Thyroid gland (tissue), 4 donors: ENCODE measurements around the gene DENND1B.

Source experiments
- CTCF ChIP-seq, 6 experiments: fragments of 200-600 bp in 3 of 6; fragments of 450-650 bp in 3 of 6; sonication (generic) in 3 of 6; IDR thresholded peaks; one replicate each; pipeline ENCODE4 v1.5.1; 2016 to 2019; ENCODE audit warnings: antibody characterized with exemption in 6 of 6, mild to moderate bottlenecking in 2 of 6, inconsistent platforms in 1 of 6, moderate library complexity in 1 of 6
- POLR2A ChIP-seq, 2 donors: fragments of 450-650 bp; IDR thresholded peaks; one replicate each; pipeline ENCODE4 v1.6.1; 2017; ENCODE audit warnings: antibody characterized with exemption in 2 of 2, mild to moderate bottlenecking in 2 of 2, moderate library complexity in 1 of 2

- no peak for TF ChIP-seq CTCF (IDR thresholded peaks at IDR 0.05)
- no peak for TF ChIP-seq POLR2A (IDR thresholded peaks at IDR 0.05)
Observed at GRCh38 chr1:197600751-197601150, 174.5 kb downstream of the DENND1B start.
